ENCODE measurements around the gene SLC35B1. TPM values are rescaled to one million over a fixed set of nuclear protein-coding genes. Genes with fewer than 3 reads are reported as not detected.

Gene SLC35B1
- total RNA-seq, 4 donors from 2014 or later, result 23.5 to 73.3 (median 56.2) TPM

DNA sequence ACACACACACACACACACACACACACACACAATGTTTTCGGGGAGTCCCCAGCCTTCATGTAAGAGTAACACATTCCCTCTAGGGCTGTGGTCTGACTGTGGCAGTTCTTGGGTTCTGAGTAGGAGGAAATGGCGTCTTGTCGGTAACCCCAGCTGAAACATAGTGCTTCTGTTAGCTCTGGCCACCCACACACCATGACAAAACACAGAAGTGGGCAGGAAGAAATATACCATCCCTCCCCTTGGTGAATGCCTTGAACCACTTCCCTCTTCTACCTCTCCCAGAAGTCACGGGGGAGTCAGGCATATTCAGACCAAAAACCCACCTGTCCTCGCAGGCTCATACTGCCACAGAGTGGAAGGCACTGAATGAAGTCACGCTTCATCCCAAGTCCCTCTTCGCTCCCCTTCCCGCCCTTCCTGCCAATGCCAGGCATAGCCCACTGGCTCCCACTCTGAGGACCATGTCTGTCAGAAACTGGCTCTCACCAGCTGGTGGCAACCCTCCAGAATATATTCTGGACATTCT lies 11.5 kb downstream of the SLC35B1 start:
- no peak for DNase-seq
- no peaks in the 10 kb centered on the region for H3K9me3 ChIP-seq
- no peak overlapping the region for H3K4me3 ChIP-seq
- 52% methylated on average over 8 of the region's 8 CpGs; no CpG with 5 or more reads in 1 of the 2 donors for WGBS, 2 donors (ENCODE audit: low coverage in 1 of 2)
- peaks cover 0 to 14% (median 6%) of the 10 kb centered on the region in 4 donors for H3K4me1 ChIP-seq
- peaks cover 0 to 12% (median 3%) of the 10 kb centered on the region in 4 donors for H3K36me3 ChIP-seq
- H3K27me3 ChIP-seq, result no peaks in the 10 kb centered on the region
- in situ Hi-C loops (cut with MboI; ENCODE audit: low pct_ligation_motif_present in 1 of 4, low pct_unique_long_range_greater_than_20kb in 1 of 4, low sequenced_read_pairs in 3 of 4), result loop anchor here in 3 of 4 donors (5.0 to 10.0 kb wide), 2 partner anchors 121 to 124 kb away; partner anchors contain the start of gene NXPH3 (in 1 of the 3)
- intact Hi-C loops (cut with DNase I; ENCODE audit: low total_unique reads), result no loop called here
- TF ChIP-seq EP300 (IDR thresholded peaks at IDR 0.05; ENCODE audit: low read depth), result no peak
- TF ChIP-seq CTCF (IDR thresholded peaks at IDR 0.05), result no peak
- no peak for TF ChIP-seq POLR2AphosphoS5 (IDR thresholded peaks at IDR 0.05)
- TF ChIP-seq POLR2A (IDR thresholded peaks at IDR 0.05), result no peak
- no peak overlapping the region for H3K27ac ChIP-seq

GRCh38 chr17:49695698-49696232 lies 12.0 kb downstream of the SLC35B1 start:
- Histone ChIP-seq H3K27ac (no peak overlapping the region), H3K9me3 (no peaks in the 10 kb centered on the region), H3K27me3 (no peaks in the 10 kb centered on the region), H3K4me3 (no peak overlapping the region), H3K36me3 (peaks cover 0 to 6% (median under 1%) of the 10 kb centered on the region in 4 donors), H3K4me1 (peaks cover 0 to 19% (median 7%) of the 10 kb centered on the region in 4 donors)
- in situ Hi-C loops (cut with MboI; ENCODE audit: low pct_ligation_motif_present in 1 of 4, low pct_unique_long_range_greater_than_20kb in 1 of 4, low sequenced_read_pairs in 3 of 4), result loop anchor here in 3 of 4 donors (5.0 to 10.0 kb wide), 2 partner anchors 121 to 123 kb away; partner anchors contain the start of gene NXPH3 (in 1 of the 3)
- intact Hi-C loops (cut with DNase I; ENCODE audit: low total_unique reads), result loop anchor here (2.0 kb wide), 1 partner anchor 125 kb away; no protein-coding TSS in a partner anchor
- DNase-seq, result no peak
- TF ChIP-seq CTCF (IDR thresholded peaks at IDR 0.05) (no peak), POLR2A (IDR thresholded peaks at IDR 0.05) (no peak)
- WGBS, 2 donors (ENCODE audit: low coverage in 1 of 2), result 41 to 100% methylated on average over 1 to 5 of the region's 5 CpGs

DNA sequence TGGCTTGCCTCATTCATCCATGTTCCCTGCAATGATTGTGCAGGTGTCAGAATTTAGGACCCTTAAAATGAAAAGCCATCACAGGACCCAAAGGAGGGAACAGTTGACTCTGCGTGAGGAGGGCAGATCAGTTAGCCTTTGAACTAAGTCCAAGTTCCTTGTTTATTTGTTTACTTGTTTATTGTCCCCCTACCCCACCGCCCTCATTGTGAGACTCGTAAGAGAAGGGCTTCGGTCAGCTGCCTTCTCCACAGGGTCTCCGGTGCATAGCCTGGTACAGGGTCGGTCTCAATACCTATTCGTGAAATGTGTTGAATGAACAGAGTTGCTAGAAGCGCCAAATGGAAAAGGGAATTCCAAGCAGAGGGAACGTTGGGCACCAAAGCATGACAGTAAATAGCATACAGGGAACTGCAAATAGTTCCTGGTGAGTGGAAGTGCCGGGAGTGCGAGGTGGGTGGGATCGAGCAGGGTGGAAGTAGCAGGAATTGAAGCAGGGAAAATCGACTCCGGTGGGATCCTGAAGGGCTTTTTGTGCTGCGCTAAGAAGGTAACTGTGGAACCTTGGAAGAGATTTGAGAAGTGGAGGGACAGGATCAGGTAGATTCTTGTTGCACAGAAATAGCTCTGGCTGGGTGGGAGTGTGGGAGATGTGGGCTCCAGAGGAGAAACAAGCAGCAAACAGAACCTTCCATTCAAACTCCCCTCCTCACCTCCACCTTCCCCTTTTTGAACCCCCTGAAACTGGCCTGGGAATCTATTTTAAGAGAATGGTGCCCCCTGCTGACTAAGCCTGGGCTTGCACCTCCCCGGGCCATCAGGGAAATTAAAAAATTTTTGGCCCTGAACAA lies 12.7 kb downstream of the SLC35B1 start:
- intact Hi-C loops (cut with DNase I; ENCODE audit: low total_unique reads), result loop anchor here (2.0 to 5.0 kb wide), 2 partner anchors 48 to 124 kb away; no protein-coding TSS in a partner anchor

More for the DNA sequence above, 12.7 kb downstream of the SLC35B1 start:
- H3K4me1 ChIP-seq, result peaks cover 0 to 24% (median 10%) of the 10 kb centered on the region in 4 donors
- no peak overlapping the region for H3K4me3 ChIP-seq
- peak overlapping the region in 1 of 4 donors; percentile 6 for H3K27ac ChIP-seq
- in situ Hi-C loops (cut with MboI; ENCODE audit: low pct_ligation_motif_present in 1 of 4, low pct_unique_long_range_greater_than_20kb in 1 of 4, low sequenced_read_pairs in 3 of 4), result loop anchor here in 3 of 4 donors (5.0 to 10.0 kb wide), 2 partner anchors 120 to 123 kb away; partner anchors contain the start of gene NXPH3 (in 1 of the 3)
- WGBS, 2 donors (ENCODE audit: low coverage in 1 of 2), result 11 to 24% methylated on average over 9 to 16 of the region's 16 CpGs
- no peak for TF ChIP-seq EP300 (IDR thresholded peaks at IDR 0.05; ENCODE audit: low read depth)
- TF ChIP-seq CTCF (IDR thresholded peaks at IDR 0.05), result peak; percentile 91 to 96 (median 93)
- no peaks in the 10 kb centered on the region for H3K36me3 ChIP-seq
- no peaks in the 10 kb centered on the region for H3K27me3 ChIP-seq
- DNase-seq, result peak; percentile 72
- H3K9me3 ChIP-seq, result no peaks in the 10 kb centered on the region
